Measurements from ENCODE around the gene HOXB4.

- no peak for TF ChIP-seq NR2F1 (conservative IDR thresholded peaks at IDR 0.05)
- TF ChIP-seq, protein P1, sequence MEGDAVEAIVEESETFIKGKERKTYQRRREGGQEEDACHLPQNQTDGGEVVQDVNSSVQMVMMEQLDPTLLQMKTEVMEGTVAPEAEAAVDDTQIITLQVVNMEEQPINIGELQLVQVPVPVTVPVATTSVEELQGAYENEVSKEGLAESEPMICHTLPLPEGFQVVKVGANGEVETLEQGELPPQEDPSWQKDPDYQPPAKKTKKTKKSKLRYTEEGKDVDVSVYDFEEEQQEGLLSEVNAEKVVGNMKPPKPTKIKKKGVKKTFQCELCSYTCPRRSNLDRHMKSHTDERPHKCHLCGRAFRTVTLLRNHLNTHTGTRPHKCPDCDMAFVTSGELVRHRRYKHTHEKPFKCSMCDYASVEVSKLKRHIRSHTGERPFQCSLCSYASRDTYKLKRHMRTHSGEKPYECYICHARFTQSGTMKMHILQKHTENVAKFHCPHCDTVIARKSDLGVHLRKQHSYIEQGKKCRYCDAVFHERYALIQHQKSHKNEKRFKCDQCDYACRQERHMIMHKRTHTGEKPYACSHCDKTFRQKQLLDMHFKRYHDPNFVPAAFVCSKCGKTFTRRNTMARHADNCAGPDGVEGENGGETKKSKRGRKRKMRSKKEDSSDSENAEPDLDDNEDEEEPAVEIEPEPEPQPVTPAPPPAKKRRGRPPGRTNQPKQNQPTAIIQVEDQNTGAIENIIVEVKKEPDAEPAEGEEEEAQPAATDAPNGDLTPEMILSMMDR (IDR thresholded peaks at IDR 0.05 in 2 of 3, conservative IDR thresholded peaks at IDR 0.05 in 1 of 3; ENCODE audit: control insufficient read depth in 2 of 3, extremely low read depth in 1 of 3, insufficient read depth in 1 of 3, low read depth in 3 of 3, low read length in 3 of 3), result no peak
- TF ChIP-seq GABPA (IDR thresholded peaks at IDR 0.05; ENCODE audit: low read depth), result no peak
- no peak for TF ChIP-seq SMC3 (IDR thresholded peaks at IDR 0.05; ENCODE audit: borderline replicate concordance, low read length)
- TF ChIP-seq E2F4 (IDR thresholded peaks at IDR 0.05; ENCODE audit: low read depth, low read length), result no peak
- no peak for TF ChIP-seq SP1 (IDR thresholded peaks at IDR 0.05; ENCODE audit: low read depth, low read length)
- TF ChIP-seq POLR2AphosphoS5 (IDR thresholded peaks at IDR 0.05; ENCODE audit: low read length), result no peak
- TF ChIP-seq EZH2 (IDR thresholded peaks at IDR 0.05; ENCODE audit: borderline replicate concordance, control insufficient read depth, low read depth, low read length), result no peak
- no peak for TF ChIP-seq EP300 (IDR thresholded peaks at IDR 0.05; ENCODE audit: borderline replicate concordance in 1 of 2, control insufficient read depth in 1 of 2, low read depth in 2 of 2, low read length in 2 of 2)
- TF ChIP-seq YY1 (IDR thresholded peaks at IDR 0.05; ENCODE audit: low read depth, low read length), result no peak
- TF ChIP-seq FOXM1 (IDR thresholded peaks at IDR 0.05; ENCODE audit: low read depth, low read length), result no peak
Observed at GRCh38 chr17:48605991-48606891, 28.1 kb upstream of the HOXB4 start.

Measured in GM12878 (cell line).